Kidney epithelial cell (primary cell): ENCODE data around the gene NPC1. TPM values are rescaled to one million over a fixed set of nuclear protein-coding genes. Genes with fewer than 3 reads are reported as not detected.
A peak's percentile ranks its signal among the peaks of the same experiment; 100 is the strongest.

ENCODE experiments used
- DNase-seq: peaks from one replicate; pipeline ENCODE4 v3.0.0-alpha.2; 2010; ENCODE audit warnings: low read depth
- H3K27me3 ChIP-seq: 2 replicates; pipeline ENCODE4 v1.6.0; 2011; ENCODE audit warnings: low read length; ENCODE audit not compliant: control insufficient read depth, insufficient read depth
- H3K36me3 ChIP-seq: 2 replicates; pipeline ENCODE4 v1.5.1; 2011; ENCODE audit warnings: low read length; ENCODE audit not compliant: control insufficient read depth, insufficient read depth
- H3K4me3 ChIP-seq: 2 replicates; pipeline ENCODE4 v1.5.1; 2011; ENCODE audit warnings: low read depth, mild to moderate bottlenecking, control low read depth, low read length
- total RNA-seq: library from RNA; depleted of rRNA; stranded (reverse); fragments of >200 nt; gene quantifications from 2 replicates; pipeline ENCODE4 v1.2.3, GENCODE V29; 2015
- TF ChIP-seq, protein P1 (sequence below): IDR thresholded peaks from 2 replicates; pipeline ENCODE4 v1.5.1; 2011; ENCODE audit warnings: mild to moderate bottlenecking, moderate library complexity, low read length, control low read depth, inconsistent platforms; ENCODE audit not compliant: insufficient read depth, poor library complexity, severe bottlenecking

NPC1 gene
- total RNA-seq, 1 donor from 2014 or later, result 111 TPM

DNA sequence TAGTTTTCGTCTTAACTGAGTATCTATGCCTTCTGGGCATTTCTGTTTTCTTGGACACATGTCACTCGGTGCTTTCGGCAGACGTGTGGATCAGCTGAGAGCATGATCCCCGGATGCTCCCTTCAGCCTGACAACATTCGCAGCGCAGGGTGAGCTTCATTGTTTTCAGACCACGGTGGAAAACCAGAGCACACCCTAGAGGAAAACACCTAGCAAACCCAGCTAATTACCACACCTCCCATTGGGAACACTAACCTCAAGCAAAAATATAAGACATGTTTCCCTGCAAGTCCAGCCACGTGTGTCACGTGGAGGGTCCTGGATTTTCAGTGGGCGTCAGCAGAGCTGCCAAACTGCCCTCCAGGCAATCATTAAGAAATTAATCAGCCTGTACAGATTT, 45.4 kb upstream of the NPC1 start:
- no peaks in the 10 kb centered on the region for H3K27me3 ChIP-seq
- H3K36me3 ChIP-seq, result no peaks in the 10 kb centered on the region
- H3K4me3 ChIP-seq, result no peak overlapping the region
- DNase-seq, result no peak
- TF ChIP-seq, protein P1, sequence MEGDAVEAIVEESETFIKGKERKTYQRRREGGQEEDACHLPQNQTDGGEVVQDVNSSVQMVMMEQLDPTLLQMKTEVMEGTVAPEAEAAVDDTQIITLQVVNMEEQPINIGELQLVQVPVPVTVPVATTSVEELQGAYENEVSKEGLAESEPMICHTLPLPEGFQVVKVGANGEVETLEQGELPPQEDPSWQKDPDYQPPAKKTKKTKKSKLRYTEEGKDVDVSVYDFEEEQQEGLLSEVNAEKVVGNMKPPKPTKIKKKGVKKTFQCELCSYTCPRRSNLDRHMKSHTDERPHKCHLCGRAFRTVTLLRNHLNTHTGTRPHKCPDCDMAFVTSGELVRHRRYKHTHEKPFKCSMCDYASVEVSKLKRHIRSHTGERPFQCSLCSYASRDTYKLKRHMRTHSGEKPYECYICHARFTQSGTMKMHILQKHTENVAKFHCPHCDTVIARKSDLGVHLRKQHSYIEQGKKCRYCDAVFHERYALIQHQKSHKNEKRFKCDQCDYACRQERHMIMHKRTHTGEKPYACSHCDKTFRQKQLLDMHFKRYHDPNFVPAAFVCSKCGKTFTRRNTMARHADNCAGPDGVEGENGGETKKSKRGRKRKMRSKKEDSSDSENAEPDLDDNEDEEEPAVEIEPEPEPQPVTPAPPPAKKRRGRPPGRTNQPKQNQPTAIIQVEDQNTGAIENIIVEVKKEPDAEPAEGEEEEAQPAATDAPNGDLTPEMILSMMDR, result no peak

DNA sequence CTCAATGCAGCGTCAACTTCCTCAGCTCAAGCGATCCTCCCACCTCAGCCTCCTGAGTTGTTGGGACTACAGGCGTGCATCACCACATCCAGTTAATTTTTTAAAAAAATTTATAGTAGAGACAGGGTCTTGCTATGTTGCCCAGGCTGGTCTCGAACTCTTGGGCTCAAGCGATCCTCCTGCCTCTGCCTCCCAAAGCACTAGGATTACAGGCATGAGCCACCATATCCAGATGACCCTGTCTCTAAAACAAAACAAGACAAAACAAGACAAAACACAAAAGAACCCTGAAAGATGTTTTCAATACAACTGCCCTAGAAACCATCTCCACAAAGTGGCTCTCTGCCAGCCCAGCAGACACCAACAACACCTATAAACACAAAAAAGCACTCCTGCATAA, 45.0 kb upstream of the NPC1 start:
- H3K4me3 ChIP-seq, result no peak overlapping the region
- H3K27me3 ChIP-seq, result no peaks in the 10 kb centered on the region
- TF ChIP-seq, protein P1, result no peak
- no peak for DNase-seq
- no peaks in the 10 kb centered on the region for H3K36me3 ChIP-seq

DNA sequence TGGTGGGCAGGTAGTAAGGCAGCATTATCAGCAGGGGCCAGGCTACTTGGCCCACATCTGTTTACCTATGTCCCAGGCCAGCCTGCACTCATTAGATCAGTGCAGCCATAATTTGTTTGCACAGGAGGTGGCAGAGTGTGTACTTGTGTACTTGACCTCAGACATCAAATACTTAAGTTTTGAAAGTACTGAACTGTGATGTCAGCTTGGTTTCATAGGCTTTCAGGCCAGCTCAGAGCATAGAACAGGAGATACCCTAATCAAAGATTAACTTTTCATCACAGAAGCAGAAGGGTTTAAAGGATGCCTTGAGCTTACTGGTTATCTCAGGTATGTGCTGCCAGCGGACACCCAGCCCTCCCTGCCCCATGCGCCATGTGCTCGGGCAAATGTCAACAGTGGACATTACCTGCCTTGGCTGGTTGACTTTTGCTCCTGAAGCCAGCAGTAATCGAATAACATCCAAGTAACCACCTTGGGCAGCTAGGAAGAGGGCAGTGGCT, 43.2 kb upstream of the NPC1 start:
- Histone ChIP-seq H3K4me3 (no peak overlapping the region), H3K36me3 (no peaks in the 10 kb centered on the region), H3K27me3 (no peaks in the 10 kb centered on the region)
- TF ChIP-seq, protein P1, result no peak
- DNase-seq, result no peak

DNA sequence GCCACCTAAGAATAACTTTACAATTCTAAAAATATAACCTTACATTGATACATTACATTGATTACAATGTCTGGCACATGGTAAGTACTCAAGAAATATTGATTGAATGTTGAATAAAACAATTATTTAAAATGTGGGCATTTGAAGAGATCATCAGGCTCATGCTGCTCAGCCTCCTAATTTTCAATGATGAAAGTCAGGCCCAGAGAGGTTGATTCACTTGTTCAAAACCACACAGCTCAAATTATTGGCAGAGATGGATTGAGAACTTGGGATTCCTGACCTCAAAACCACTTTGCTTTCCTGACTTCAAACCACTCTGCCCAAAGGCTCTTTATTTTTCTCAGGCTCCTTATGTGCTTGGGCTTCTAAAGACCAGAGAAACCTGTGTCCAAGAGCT, 41.7 kb upstream of the NPC1 start:
- TF ChIP-seq, protein P1, result no peak
- Histone ChIP-seq H3K36me3 (no peaks in the 10 kb centered on the region), H3K4me3 (no peak overlapping the region), H3K27me3 (no peaks in the 10 kb centered on the region)
- no peak for DNase-seq

DNA sequence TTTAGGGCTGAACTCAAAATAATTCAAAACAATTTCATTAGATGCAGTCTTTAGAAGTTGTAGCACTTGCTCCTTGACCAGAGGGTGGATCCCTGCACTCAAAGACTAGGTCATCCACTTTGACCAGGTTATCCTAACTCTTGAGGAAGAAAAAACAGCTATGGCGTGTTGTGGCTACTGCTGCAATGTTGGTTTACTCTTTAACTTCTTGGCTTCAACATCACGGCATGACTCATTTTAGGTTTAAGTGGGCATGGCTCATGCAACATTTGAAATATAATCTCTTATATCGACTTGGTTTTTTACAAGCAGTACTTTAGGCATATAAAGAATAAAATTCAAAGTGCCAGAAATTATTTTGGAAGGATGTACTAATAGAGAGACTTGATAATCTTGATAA, 41.0 kb upstream of the NPC1 start:
- no peaks in the 10 kb centered on the region for H3K27me3 ChIP-seq
- DNase-seq, result peak; percentile 77
- H3K36me3 ChIP-seq, result no peaks in the 10 kb centered on the region
- TF ChIP-seq, protein P1, result no peak
- H3K4me3 ChIP-seq, result no peak overlapping the region
